Measurements from ENCODE around the gene CTXN2. TPM values are rescaled to one million over a fixed set of nuclear protein-coding genes. Genes with fewer than 3 reads are reported as not detected.

CTXN2 gene
- total and polyA plus RNA-seq, 2 of the 13 experiments (the other 11 are each of a cell fraction or from before 2014, with no cell fraction given) = not detected

GRCh38 chr15:48177766-48178647 lies 13.5 kb upstream of the CTXN2 start, which contains the start of gene MYEF2 (continued):
- TF ChIP-seq, protein P1, sequence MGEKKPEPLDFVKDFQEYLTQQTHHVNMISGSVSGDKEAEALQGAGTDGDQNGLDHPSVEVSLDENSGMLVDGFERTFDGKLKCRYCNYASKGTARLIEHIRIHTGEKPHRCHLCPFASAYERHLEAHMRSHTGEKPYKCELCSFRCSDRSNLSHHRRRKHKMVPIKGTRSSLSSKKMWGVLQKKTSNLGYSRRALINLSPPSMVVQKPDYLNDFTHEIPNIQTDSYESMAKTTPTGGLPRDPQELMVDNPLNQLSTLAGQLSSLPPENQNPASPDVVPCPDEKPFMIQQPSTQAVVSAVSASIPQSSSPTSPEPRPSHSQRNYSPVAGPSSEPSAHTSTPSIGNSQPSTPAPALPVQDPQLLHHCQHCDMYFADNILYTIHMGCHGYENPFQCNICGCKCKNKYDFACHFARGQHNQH (CRISPR knock-in tag; IDR thresholded peaks at IDR 0.05) = no peak
- TF ChIP-seq ZNF816 (CRISPR knock-in tag; IDR thresholded peaks at IDR 0.05; ENCODE audit: borderline replicate concordance) (no peak), MTA1 (CRISPR knock-in tag; IDR thresholded peaks at IDR 0.05; ENCODE audit: borderline replicate concordance) (no peak), NCOA2 (CRISPR knock-in tag; IDR thresholded peaks at IDR 0.05) (no peak), SP4 (CRISPR knock-in tag; IDR thresholded peaks at IDR 0.05) (no peak), MEF2D (CRISPR knock-in tag; IDR thresholded peaks at IDR 0.05) (no peak), TFDP2 (CRISPR knock-in tag; IDR thresholded peaks at IDR 0.05) (peak; percentile 80), EEA1 (CRISPR knock-in tag; IDR thresholded peaks at IDR 0.05; ENCODE audit: borderline replicate concordance) (no peak), ZMYM3 (CRISPR knock-in tag; IDR thresholded peaks at IDR 0.05) (no peak), NCOR1 (IDR thresholded peaks at IDR 0.05; ENCODE audit: borderline replicate concordance, low read length) (no peak), GABPA (IDR thresholded peaks at IDR 0.05; ENCODE audit: low read depth, low read length) (no peak), GABPA (CRISPR knock-in tag; IDR thresholded peaks at IDR 0.05; ENCODE audit: low read depth) (no peak), PBX2 (CRISPR knock-in tag; IDR thresholded peaks at IDR 0.05) (no peak), THAP9 (CRISPR knock-in tag; IDR thresholded peaks at IDR 0.05; ENCODE audit: borderline replicate concordance) (no peak), JUND (CRISPR knock-in tag; IDR thresholded peaks at IDR 0.05) (no peak), ZSCAN21 (CRISPR knock-in tag; IDR thresholded peaks at IDR 0.05; ENCODE audit: borderline replicate concordance) (no peak), CAMTA2 (CRISPR knock-in tag; IDR thresholded peaks at IDR 0.05; ENCODE audit: borderline replicate concordance) (no peak), ZFP37 (CRISPR knock-in tag; IDR thresholded peaks at IDR 0.05; ENCODE audit: borderline replicate concordance) (no peak), ZNF280B (CRISPR knock-in tag; IDR thresholded peaks at IDR 0.05; ENCODE audit: borderline replicate concordance) (no peak)
- TF ChIP-seq, protein P2, sequence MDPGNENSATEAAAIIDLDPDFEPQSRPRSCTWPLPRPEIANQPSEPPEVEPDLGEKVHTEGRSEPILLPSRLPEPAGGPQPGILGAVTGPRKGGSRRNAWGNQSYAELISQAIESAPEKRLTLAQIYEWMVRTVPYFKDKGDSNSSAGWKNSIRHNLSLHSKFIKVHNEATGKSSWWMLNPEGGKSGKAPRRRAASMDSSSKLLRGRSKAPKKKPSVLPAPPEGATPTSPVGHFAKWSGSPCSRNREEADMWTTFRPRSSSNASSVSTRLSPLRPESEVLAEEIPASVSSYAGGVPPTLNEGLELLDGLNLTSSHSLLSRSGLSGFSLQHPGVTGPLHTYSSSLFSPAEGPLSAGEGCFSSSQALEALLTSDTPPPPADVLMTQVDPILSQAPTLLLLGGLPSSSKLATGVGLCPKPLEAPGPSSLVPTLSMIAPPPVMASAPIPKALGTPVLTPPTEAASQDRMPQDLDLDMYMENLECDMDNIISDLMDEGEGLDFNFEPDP (CRISPR knock-in tag; conservative IDR thresholded peaks at IDR 0.05) = no peak

Measured in HepG2 (cell line).